Stimulated activated CD4-positive, alpha-beta T cell treated with anti-CD3 and anti-CD28 coated beads, Interleukin-12 subunit alpha, Interleukin-12 subunit beta, amount 100 ng/mL, for 4 hours (primary cell): ENCODE measurements around the gene ENO2.

Experiments
- DNase-seq: peaks from one replicate; pipeline ENCODE4 v3.0.0-alpha.2; 2020

ENO2 gene

GRCh38 chr12:6962285-6963015 lies 48.1 kb downstream of the ENO2 start:
- no peak for DNase-seq

DNA sequence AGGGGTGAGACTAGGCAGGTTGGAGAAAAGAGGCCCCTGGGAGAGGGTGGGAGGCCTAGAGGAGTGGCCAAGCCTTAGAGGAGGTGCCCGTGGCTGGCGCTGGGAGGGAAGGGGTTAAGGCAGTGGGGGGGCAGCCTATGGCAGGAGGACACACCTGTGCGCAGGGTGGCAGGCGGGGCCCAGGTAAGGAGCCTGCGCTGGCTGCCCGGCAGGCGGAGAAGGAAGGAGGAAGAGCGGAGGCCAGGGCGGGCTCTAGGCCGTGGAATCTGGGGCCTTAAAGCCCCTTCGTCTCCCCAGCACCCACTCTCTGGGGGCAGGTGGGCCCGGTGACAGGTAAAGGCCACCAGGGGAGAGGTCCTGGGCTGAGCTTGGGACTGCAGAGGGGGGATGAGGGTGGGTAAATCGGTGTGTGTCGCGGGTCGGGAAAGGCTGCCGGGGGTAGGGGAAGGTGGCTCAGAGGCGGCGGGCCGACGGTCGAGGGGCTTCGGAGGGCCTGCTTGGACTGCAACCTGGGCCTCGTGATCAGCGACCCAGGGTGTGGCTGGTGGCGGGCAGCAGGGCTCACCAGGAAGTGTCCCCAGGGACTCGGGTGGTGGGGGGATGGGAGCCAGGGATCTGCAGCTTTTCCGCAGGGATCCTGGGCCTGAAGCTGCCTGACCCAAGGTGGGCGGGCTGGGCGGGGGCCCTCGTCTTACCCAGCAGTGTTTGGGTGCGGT lies 48.8 kb downstream of the ENO2 start:
- no peak for DNase-seq

DNA sequence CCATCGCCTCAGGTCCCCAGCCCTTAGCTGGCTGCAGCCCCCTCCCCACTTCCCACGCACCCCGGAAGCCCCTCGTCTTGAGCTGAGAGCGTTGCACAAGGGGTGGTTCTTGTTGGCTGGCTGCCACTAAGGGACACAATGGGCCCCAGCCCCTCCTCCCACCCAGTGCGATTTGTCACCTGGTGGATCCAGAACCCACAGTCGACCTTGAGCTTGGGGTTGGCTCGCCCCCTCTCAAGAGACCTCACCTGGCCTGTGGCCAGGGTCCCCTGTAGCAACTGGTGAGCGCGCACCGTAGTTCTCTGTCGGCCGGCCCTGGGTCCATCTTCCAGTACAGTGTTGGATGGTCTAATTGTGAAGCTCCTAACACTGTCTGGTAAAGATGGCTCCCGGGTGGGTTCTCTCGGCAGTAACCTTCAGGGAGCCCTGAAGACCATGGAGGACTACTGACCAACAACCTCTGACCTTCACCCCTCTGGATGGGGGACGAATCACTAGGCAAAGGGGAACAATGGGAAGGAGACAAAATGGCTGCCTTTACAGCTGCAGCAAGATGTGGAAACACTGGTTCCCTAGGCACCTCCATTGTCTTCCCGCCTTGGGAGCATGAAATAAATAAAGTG lies 49.5 kb downstream of the ENO2 start:
- DNase-seq, result no peak

GRCh38 chr12:6964605-6965025 lies 50.2 kb downstream of the ENO2 start:
- no peak for DNase-seq

GRCh38 chr12:6965026-6965661 lies 50.8 kb downstream of the ENO2 start:
- DNase-seq, result peak; percentile 86

- DNase-seq, result no peak
Observed at GRCh38 chr12:6965714-6966113, 51.3 kb downstream of the ENO2 start.

- DNase-seq, result no peak
Observed at GRCh38 chr12:6966351-6966750, 52.0 kb downstream of the ENO2 start.

DNA sequence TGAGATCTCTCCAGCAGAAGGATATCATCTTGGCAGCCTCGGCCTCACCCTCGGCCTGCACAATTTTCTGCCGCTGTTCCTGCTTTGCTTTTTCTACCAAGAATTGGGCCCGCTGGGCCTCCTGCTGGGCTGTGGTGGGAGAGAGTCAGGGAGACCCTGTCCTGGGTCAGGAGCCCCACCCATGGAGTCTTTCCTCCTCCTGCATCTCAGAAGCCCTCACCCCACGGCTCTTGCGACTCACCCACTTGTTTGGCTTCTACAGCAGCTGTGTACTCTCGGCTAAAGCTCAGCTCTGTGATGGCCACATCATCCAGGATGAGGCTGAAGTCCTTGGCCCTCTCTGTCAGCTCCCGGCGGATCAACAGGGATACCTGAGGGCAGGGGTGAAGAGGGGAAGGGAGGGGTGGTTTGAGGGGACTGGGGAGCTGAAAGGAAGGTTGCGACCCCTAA lies 53.3 kb downstream of the ENO2 start:
- DNase-seq, result no peak

GRCh38 chr12:6968426-6968825 lies 54.0 kb downstream of the ENO2 start:
- no peak for DNase-seq

DNA sequence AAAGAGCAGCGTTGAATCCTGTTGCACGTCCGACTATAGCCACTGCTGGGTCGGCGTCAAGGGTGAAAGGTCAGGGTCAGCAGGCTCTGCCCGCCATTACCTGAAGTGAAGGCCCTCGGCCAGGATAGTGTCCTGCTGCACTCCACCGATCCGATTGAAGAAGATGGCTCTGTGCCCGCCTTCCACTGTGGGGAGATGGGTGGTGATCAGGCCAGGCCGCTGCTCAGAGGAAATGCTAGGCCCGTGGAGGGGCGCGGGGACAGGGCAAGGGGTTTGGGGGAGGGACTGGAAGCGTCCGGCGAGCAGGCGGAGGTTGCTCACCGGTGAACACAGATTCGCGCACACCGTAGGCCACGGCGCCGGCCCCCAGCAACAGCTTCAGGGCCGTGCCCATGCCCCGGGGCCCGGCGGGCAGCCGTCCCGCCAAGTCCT lies 55.7 kb downstream of the ENO2 start:
- DNase-seq, result no peak
